HG02981 (cell line): ENCODE measurements around the gene CAPSL.
"Not testable (repeated sequence)": the region's sequence is repeated elsewhere in the genome, so short reads cannot be mapped to it uniquely, and the experiment has no call there.

Source experiments
- ATAC-seq: cut with Tn5 transposase; IDR thresholded peaks from one replicate; pipeline ENCODE4 v1.9.1; 2021; ENCODE audit warnings: mild to moderate bottlenecking, moderate library complexity; ENCODE audit not compliant: unreplicated experiment

The CAPSL gene

DNA sequence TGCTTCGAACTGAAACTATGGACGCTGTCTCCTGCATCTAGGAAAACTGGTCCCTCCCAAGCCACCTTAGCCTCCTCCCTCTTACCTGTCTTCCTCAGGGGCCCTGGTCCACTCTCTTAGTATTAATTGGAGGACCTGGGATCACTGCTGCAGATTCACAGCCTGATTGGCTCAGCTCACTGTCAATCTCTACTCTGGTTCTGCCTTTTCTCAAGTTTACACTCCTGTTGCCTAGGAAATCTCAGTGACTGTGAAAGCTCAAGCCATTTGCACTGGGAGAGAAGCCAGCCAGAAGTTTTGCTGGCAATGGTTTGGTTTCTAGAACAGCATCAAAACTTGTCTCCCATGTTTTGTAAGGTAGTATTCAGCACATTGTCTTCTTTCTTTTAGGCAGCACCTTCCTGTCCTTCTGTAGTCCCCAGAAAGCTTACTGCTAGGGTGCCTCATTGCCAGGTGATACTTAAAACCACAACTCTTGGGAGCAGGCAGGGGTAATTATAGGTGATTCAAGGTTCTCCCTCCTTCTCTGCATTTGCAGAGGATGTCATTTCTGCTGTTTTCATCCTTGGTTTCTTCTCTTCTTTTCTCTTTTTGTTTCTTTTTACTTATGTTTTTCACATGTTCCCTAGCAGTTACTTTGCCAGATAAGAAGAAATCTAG, at the start of gene CAPSL:
Gene CAPSL (minus strand): TSS at position 55 of the 660 bp plus-strand sequence. CDS start 17,502 bp downstream, outside the sequence.
- ATAC-seq: no peak

DNA sequence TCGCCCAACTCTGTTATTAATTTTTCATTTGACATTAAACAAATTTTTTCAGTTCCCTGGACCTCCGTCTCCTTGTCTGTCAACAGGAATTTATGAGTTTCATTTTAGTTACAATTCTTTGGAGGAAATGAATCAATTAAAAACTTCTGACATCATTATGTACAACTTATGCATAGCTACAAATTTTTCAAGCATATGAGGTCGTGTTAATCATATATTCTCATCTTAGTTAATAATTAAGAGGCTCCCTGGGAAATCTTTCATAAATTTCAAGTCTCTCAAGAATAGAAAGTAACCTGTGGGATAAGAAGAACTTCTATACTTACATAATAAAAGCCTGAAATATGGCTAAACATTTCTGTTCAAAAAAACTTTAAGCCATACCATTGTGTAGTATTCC, 49.4 kb upstream of the CAPSL start:
- no peak for ATAC-seq

DNA sequence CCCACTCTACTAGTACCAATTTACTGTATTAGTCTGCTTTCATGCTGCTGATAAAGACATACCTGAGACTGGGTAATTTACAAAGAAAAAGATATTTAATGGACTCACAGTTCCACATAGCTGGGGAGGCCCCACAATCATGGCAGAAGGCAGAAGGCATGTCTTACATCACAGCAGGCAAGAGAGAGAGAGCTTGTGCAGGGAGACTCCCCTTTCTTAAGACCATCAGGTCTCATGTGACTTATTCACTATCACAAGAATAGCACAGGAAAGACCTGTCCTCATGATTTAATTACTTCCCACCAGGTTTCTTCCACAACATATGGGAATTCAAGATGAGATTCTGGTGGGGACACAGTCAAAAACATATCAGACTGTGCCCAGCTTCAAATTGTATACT, 41.3 kb upstream of the CAPSL start:
- ATAC-seq: no peak

DNA sequence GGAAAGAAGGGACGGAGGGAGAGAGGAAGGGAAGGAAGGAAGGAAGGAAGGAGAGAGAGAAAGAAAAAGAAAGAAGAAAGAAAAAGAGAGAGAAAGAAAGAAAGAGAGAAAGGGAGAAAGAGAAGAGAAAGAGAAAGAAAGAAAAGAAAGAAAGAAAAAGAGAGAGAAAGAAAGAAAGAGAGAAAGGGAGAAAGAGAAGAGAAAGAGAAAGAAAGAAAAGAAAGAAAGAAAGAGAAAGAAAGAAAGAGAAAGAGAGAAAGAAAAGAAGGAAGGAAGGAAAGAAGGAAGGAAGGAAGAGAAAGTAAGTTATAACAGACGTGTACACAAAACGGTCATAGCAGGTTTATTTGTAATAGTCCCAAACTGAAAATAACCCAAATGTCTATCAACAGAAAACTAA, 38.4 kb upstream of the CAPSL start:
- ATAC-seq: not testable (repeated sequence)

DNA sequence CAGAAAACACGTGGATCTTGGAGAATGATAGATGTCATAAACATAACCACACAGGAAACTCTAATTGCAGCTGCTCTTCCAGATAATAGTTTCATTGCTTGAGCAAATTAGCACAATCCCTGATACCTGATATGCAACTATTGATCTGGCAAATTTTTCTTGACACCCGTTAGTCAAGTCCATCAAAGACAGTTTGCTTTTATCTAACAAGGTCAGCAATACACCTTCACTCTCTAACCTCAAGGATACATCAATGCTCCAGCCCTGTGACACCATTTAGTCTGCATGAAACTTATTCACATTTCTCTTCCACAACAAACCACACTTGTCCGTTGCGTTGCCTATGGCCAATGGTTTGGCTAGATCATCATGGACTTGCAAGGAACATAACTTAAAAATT, 36.1 kb upstream of the CAPSL start:
- no peak for ATAC-seq

DNA sequence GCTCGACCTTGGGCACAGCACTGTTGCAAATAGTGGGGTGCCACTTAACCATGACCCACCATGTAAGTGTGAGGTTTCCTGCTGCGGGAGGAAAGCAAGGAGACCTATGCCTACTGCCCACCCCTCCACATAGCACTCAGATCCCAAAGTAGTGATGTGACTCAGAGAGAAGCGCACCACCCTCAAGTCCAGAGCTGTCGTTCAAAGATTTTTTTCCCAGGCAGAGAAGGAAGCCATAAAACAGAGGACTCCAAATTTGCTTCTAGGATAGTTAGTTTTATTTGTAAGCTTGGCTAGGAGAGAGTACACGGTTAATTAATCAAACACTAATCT, 33.4 kb upstream of the CAPSL start:
- ATAC-seq: no peak

DNA sequence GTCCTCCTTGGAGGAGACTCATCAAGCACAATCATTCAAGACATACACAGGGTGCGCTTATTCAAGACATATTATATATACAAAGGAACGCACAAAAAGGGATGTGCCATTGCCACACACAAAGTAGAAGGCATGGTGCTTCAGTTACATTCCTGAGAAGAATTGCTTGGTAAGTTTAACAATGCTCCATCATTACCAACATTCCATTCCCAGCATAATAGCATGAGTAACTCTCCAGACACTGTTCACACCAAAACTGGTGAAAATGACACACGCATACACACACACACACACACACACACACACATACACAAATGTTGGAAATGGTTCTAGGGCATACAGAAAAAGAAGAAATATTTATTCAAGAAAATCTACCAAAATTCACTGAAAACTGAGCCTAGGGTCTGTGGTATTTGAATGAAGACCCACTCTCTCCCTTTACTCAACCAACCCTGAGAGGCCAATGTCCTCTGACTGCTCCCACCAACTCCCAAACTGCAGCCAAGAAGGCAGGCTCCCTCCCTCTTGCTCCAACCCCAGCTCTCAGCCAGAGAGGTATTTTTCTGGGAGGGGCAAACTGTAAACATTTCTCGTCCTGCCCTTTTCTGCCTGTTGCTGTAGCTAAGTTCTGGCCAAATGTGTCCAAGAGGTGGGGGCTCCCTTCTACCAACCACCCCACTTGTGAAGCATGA, 32.9 kb upstream of the CAPSL start:
- ATAC-seq: no peak

DNA sequence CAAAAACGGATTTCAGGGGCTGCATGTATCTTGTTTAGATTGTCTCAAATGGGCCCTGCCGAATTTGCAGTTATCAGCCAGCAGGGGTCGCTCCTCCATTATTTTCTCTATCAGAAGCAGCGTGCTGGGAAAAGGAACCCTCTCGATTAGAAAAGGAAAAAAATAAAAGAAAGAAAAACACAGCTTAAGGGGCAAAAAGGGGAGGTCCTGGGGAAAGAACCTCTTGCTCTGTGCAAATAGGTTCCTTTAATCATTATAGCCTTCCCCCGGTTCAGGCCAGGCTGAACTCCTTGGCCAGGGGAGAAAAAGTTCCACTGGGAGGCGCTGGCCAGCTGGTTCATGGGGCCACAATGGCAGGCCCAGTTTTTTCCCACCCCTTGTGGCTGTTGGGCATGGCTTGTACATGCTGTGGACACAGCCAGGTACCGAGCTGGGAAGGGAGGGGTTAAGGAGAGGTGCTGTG, 25.0 kb upstream of the CAPSL start:
- no peak for ATAC-seq

DNA sequence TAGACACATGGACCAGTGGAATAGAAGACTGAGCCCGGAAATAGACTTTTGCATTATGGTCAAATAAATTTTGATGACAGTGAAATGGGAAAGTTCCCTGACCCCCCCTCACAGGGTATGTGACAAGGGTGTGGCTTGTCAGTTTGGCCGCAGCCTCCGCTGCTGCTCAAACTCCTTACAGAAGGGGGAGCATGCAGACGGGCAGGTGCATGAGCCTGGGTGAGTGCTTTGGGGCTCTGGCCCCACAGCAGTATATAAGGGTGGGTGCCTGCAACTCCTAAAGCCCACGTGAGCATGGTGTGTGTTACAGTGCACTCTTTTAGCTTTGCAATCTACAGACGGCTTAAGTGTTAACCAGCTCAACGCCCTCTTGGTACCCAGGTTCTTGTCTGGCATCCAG, 21.9 kb upstream of the CAPSL start:
- ATAC-seq: no peak

DNA sequence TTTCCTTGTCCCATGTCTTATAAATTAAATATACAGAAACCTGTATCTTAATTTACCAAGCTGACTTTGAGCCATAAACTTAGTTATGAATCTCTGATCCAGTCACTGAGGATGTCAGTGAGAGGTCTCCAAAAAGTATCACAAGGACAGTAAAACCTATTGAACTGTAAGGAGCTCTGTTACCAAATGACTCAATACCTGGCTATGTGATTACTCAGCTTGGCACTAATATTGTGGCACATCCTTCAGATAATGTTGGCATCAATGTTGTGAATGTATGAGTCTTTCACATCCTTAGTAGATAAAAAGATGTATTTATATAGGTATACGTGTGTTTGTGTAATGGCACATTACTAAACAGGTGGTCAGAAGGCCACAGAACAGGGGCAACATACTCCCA, 18.0 kb upstream of the CAPSL start:
- ATAC-seq: no peak

DNA sequence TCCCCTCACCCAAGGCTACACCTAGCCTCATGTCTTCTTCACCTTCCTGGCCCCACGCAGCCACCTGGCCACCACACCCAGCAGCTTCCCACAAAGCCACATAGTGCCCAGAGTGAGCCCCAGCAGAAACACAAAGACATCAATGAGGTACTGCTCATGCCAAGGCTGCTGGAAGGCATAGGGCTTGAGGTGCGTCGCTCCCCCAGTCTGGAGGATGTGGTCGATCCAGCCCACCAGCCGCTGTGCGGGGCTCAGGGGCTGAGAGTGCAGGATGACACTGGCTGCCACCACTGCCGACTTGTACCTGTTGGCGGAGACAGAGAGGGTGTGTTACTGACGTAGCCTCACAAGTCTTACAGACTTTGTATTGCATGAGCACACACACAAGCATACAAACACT, 15.8 kb upstream of the CAPSL start:
- no peak for ATAC-seq

DNA sequence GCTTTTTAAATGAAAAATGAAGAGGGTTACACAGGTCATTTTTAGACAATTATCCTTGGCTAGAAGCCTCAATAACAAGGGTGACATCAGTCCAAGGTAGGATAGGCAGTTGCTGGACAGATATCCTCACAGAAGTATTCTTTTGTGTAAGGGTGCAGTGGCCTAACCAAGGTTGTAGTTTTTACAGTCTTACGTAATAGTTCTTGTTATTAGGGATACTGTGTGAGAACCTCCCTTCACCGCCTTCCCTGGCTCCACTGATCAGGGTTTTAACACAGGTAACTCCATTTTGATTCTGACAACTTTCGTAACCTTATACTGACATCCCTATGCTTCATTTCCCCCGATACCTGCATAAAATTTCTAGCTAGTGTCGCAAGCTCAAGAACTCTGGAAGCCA, 8.7 kb upstream of the CAPSL start:
- ATAC-seq: no peak

DNA sequence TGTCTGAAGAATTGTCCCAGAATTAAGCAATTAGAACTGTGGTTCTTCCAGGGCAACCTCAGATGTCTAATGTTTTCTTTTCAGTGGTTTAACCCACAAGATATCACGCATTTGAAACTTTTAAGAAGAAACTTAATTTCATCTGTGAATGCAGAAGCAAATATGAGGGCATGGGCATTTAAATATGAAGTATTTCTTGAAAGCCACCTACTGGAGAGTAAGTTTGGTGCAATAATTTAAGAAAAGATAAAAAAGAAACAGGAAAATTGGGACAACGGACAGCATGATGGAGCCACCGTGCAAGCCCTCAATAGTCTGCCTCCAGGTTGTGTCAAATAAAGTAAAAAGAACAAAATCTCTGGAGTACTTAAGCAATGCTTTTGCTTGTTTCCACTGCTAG, 1.2 kb upstream of the CAPSL start:
- no peak for ATAC-seq

DNA sequence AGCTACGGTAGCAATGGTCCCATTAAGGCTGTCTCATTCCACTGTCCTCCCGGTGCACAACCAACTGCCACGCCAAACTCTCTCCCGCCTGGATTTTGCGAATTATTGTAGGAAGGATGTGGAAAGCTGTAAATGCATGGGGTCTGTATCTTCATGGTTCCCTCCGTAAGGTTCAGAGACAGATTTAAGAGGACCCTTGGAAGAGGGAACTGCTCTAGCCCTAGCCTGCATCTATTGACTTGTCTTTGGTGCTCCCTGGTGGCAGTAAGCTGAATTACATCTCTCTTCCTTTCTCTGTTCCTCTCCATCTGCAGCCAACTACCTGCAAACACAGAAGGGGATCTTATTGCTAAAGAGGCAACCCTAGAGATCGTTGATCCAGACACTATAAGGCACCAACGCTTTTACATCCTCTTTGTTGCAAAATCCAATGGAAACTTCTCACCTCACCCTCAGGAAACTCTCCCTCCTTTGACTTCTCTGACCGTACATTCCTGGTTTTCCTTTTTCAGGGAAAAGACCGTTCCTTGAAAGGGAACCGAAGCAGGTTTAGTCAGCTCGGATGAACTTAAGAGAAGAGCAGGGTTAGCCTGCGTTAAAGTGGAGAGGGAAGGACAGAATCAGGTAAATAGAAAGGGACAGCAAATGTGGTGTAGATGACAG, 11.9 kb downstream of the CAPSL start:
- peak; percentile 67 for ATAC-seq

DNA sequence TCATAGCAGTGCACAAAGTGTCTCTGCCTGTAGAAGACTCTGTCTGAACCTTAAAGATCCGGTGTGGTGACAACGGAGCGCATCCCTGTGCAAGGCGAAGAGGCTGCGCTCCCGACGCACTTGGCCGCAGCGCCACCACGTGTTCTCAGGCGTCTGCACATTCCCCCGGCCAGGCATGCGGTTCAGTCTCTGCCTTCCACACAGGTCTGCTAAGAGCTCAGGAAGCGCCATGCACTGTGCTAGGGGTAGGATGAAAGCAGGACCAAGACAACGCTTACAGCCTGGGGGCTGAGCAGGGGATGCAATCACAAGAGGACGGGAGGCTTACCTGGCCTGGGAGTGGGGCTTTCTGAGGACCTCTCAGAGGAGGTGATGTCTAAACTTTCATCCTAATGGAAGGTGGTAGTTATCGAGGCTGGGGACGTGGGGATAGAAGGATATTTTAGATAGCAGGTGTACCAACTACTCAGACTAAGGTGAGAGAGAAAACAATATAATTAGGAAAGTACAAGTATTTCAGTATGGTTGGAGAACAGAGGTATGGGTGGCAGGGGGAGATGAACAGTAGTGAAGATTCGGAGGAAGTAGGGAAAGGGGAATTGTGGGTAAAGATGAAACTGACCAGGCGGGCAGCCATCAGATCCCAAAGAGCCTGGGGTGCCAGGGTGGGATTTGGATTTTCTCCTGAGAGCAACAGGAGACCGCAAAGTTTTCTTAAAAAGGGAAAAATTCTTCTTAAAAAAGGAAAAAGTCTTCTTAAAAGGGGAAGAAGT, 13.3 kb downstream of the CAPSL start:
- peak; percentile 69 for ATAC-seq

DNA sequence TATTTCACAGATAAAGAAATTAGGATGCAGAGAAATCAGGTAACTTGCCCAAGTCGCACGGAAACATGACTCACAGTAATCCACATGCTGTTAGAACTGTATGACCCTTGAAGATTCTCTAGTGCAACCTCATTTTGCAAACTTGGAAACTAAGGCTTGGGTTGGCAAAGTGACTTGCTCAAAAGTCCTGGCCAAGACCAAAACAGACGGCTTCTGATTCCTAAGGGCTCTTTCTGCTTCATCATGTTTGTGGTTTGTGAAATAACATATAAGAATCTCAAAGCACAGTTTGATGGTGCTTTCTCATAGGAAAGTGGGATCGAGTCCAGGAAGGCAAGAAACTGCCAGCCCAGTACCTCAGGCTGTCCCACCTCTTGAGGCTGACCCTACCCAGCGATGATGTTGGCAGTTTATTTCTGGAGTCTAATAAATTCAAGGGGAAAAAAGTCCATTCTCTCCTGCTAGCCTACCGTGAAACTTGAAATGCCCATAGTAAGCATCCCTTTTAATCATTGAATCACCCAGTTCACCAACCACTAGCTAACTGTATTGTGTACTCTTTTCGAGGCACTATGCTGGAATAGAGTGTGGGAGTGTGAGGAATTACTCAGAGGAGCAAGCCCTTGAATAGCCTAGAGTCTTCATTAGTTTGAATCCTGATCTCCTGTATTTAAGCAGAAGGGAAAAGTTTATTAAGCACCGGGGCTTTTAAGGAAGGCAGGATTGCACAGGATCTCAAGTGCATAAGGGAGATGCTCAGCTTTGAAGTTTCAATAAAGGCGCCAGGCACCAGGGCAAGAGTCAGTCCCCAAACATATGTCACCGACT, 14.1 kb downstream of the CAPSL start:
- no peak for ATAC-seq

DNA sequence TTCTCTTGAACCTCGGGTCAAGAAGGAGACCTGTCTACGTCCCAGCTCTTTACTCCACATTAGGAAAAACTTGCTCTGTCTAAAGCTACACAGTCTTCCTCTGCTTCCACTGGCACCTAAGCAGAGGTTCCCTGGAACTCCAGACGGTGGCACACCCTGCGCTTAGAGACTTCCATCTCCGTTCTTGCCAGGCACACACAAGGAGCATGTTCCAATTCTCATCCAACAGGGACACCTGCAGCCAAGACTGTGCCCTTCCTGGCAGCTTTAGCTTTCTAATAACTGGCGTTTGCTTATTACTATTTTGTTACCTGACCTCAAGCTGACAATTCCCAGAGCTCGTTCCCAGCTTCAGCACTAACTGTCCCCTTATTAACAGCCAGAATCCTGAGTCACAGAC, 16.0 kb downstream of the CAPSL start:
- no peak for ATAC-seq

DNA sequence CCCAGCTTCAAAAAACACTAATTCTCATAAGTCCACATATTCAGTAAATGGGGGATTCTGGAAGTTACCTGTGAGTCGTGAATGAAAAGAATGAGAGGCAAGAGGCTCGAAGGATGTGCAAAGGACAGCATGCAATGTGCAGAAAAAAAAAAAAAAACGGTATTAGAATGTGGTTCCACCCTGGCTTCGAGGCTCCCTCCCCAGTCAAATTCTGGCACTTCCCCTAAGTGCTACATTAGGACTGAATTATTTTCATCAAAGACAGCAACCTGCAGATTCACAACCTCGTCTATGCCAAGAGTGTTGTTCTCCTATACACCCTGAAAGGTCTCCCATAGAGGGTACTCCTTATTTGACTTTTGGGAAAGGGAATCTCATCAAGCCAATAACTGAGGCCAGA, 16.5 kb downstream of the CAPSL start:
- ATAC-seq: no peak

DNA sequence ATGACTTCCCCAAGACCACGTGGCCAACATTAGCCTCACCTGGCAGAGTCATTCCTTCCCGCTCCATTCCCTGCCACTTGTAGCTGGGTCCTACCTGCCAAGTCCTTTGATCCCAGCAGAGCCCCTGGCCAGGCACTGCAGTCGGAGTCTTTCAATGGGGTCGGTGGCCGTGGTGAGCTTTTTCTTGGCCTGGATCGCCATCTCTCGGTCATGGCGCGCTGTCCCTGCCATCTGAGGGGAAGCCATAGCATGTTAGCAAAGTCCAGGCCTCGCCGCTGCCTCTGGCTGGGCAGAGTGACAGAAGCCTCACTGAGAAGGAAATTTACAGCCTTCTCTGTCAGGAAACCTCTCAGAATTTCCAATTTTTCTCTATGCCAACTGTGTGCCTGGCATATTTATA, 17.5 kb downstream of the CAPSL start:
- ATAC-seq: no peak

DNA sequence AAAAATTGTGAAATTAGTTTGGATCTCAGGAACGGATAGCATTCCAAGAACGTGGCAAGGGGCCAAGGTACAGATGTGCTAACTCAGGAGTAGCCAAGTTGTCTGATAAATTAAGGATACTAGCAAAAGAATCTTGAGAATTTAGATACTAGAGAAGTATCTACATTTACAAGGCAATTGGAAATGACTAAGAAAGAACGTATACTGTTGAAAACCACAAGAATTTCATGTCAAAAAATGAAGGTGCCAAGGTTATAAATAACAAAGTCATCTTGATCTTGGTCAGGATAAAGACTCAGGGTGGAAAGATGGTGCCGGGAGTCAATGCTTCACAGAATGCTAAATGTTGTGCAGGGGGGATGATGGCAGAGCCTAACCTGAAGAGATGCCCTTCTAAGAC, 19.2 kb downstream of the CAPSL start:
- no peak for ATAC-seq

DNA sequence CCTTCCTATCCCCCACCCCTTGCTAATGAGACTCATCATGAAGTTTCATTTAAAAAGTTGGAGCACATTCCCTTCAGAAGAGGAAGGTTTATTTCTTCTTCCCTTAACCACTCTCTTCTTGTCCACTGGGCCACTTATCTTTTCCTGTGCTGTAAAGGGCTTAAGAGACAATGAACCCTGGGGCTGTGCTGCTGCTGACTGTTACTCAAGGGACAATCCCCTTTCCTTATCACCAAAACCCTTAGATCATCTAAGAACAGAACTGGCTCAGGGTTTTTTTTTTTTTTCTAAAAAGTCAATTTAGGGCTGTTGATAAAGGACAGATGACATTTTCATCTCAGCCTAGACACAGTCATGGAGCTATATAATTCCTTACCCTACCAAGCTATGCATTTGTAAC, 29.6 kb downstream of the CAPSL start:
- ATAC-seq: no peak
